ENCODE data around the gene CAPN2.
A peak's percentile ranks its signal among the peaks of the same experiment; 100 is the strongest.

- TF ChIP-seq ZNF48 (tag by site-specific recombination; IDR thresholded peaks at IDR 0.05), result no peak
- TF ChIP-seq CTCF (tag by site-specific recombination; IDR thresholded peaks at IDR 0.05), result peak; percentile 19; the same call in 1 of the 2 replicates
- TF ChIP-seq ZNF311 (tag by site-specific recombination; IDR thresholded peaks at IDR 0.05; ENCODE audit: borderline replicate concordance), result no peak
- no peak for TF ChIP-seq MYNN (tag by site-specific recombination; IDR thresholded peaks at IDR 0.05; ENCODE audit: borderline replicate concordance)
- no peak for TF ChIP-seq ZNF24 (tag by site-specific recombination; IDR thresholded peaks at IDR 0.05)
- peak; percentile 57; the same call in 1 of the 2 replicates for TF ChIP-seq ZNF561 (tag by site-specific recombination; IDR thresholded peaks at IDR 0.05; ENCODE audit: borderline replicate concordance)
- no peak for TF ChIP-seq TCF7L2 (IDR thresholded peaks at IDR 0.05; ENCODE audit: borderline replicate concordance, low read depth, low read length)
- TF ChIP-seq SETDB1 (IDR thresholded peaks at IDR 0.05; ENCODE audit: insufficient read length, low read length), result no peak
Measured at GRCh38 chr1:223738465-223739365, 26.4 kb downstream of the CAPN2 start.

Measured in HEK293 (cell line).